NK-92 (cell line): Measurements from ENCODE around the gene ACBD7.

ENCODE experiments used
- DNase-seq: peaks from one replicate; lab custom pipeline; 2025; ENCODE audit not compliant: unreplicated experiment; lab: John Stamatoyannopoulos, UW

Gene ACBD7

GRCh38 chr10:15092855-15093408 lies 4.4 kb upstream of the ACBD7 start:
- DNase-seq = no peak

- no peak for DNase-seq
Observed at GRCh38 chr10:15091418-15091817, 2.8 kb upstream of the ACBD7 start.

GRCh38 chr10:15084502-15084922 lies 4.1 kb downstream of the ACBD7 start:
- DNase-seq = no peak

GRCh38 chr10:15083674-15084501 lies 4.7 kb downstream of the ACBD7 start:
- DNase-seq = no peak

- DNase-seq = no peak
Observed at GRCh38 chr10:15075421-15075820, 13.2 kb downstream of the ACBD7 start.

- DNase-seq = no peak
Observed at GRCh38 chr10:15072358-15072757, 16.2 kb downstream of the ACBD7 start.

- no peak for DNase-seq
Observed at GRCh38 chr10:15069230-15069629, 19.3 kb downstream of the ACBD7 start.

- DNase-seq = no peak
Observed at GRCh38 chr10:15068802-15069201, 19.8 kb downstream of the ACBD7 start.

GRCh38 chr10:15067154-15067553 lies 21.4 kb downstream of the ACBD7 start:
- no peak for DNase-seq

GRCh38 chr10:15060638-15061037 lies 27.9 kb downstream of the ACBD7 start:
- no peak for DNase-seq

GRCh38 chr10:15059914-15060313 lies 28.7 kb downstream of the ACBD7 start:
- DNase-seq = no peak

- no peak for DNase-seq
Observed at GRCh38 chr10:15058689-15059088, 29.9 kb downstream of the ACBD7 start.

GRCh38 chr10:15053061-15053460 lies 35.5 kb downstream of the ACBD7 start:
- no peak for DNase-seq

- DNase-seq = no peak
Observed at GRCh38 chr10:15052121-15052520, 36.5 kb downstream of the ACBD7 start.

GRCh38 chr10:15049533-15049932 lies 39.0 kb downstream of the ACBD7 start:
- DNase-seq = no peak

GRCh38 chr10:15046626-15047025 lies 42.0 kb downstream of the ACBD7 start:
- DNase-seq = no peak

GRCh38 chr10:15045380-15045779 lies 43.2 kb downstream of the ACBD7 start:
- DNase-seq = no peak

- no peak for DNase-seq
Observed at GRCh38 chr10:15043674-15044073, 44.9 kb downstream of the ACBD7 start, which contains the start of gene OLAH. OLAH (plus strand) TSS chr10:15043943; CDS start chr10:15047289, 3,346 bp downstream.

GRCh38 chr10:15038416-15038815 lies 50.2 kb downstream of the ACBD7 start:
- DNase-seq = no peak

GRCh38 chr10:15037691-15038090 lies 50.9 kb downstream of the ACBD7 start:
- DNase-seq = no peak

- no peak for DNase-seq
Observed at GRCh38 chr10:15035385-15036301, 52.9 kb downstream of the ACBD7 start.

GRCh38 chr10:15027741-15028140 lies 60.8 kb downstream of the ACBD7 start:
- DNase-seq = no peak
